Suppressor macrophage (primary cell): ENCODE measurements around the gene XYLB.

ENCODE experiments used
- DNase-seq, 4 experiments: peaks; one replicate each; pipeline ENCODE4 v3.0.0-alpha.2; 2020 to 2022

XYLB gene

GRCh38 chr3:38325256-38325655 is 21.3 kb upstream of the XYLB start:
- no peak for DNase-seq

GRCh38 chr3:38327335-38328009 is 19.1 kb upstream of the XYLB start:
- peak; percentile 32 to 67 (median 51) for DNase-seq

GRCh38 chr3:38331257-38332022 is 15.1 kb upstream of the XYLB start:
- DNase-seq, result no peak

- DNase-seq, result peak in 3 of 4 experiments; percentile 18 to 58 (median 47)
Measured at GRCh38 chr3:38332201-38332600, 14.4 kb upstream of the XYLB start.

- no peak for DNase-seq
Measured at GRCh38 chr3:38334142-38335055, 12.2 kb upstream of the XYLB start.

- DNase-seq, result no peak
Measured at GRCh38 chr3:38335263-38335662, 11.3 kb upstream of the XYLB start.

GRCh38 chr3:38337703-38338102 is 8.9 kb upstream of the XYLB start:
- DNase-seq, result no peak

GRCh38 chr3:38343797-38344594 is 2.6 kb upstream of the XYLB start:
- peak in 2 of 4 experiments; percentile 14 to 25 for DNase-seq

GRCh38 chr3:38345879-38346586 is 552 bp upstream of the XYLB start:
- DNase-seq, result no peak

- DNase-seq, result no peak
Measured at GRCh38 chr3:38347421-38348200, 1.0 kb downstream of the XYLB start.

- peak; percentile 78 to 91 (median 87) for DNase-seq
Measured at GRCh38 chr3:38348903-38349302, 2.3 kb downstream of the XYLB start.

- DNase-seq, result peak in 1 of 4 experiments; percentile 25
Measured at GRCh38 chr3:38349684-38350359, 3.2 kb downstream of the XYLB start.

- DNase-seq, result no peak
Measured at GRCh38 chr3:38353151-38353550, 6.6 kb downstream of the XYLB start.

GRCh38 chr3:38354588-38355330 is 8.2 kb downstream of the XYLB start:
- peak in 1 of 4 experiments; percentile 9 for DNase-seq

GRCh38 chr3:38359038-38359437 is 12.5 kb downstream of the XYLB start:
- no peak for DNase-seq

- no peak for DNase-seq
Measured at GRCh38 chr3:38360345-38360744, 13.8 kb downstream of the XYLB start.

- DNase-seq, result no peak
Measured at GRCh38 chr3:38361496-38361895, 14.9 kb downstream of the XYLB start.

- no peak for DNase-seq
Measured at GRCh38 chr3:38362825-38363224, 16.2 kb downstream of the XYLB start.

- DNase-seq, result no peak
Measured at GRCh38 chr3:38364721-38365400, 18.3 kb downstream of the XYLB start.
